Stimulated activated CD4-positive, alpha-beta T cell treated with anti-CD3 and anti-CD28 coated beads, Interleukin-2, amount 100 ng/mL, for 24 hours (primary cell): ENCODE data around the gene APCDD1.

Experiments
- DNase-seq, 2 donors: peaks; one replicate each; pipeline ENCODE4 v3.0.0-alpha.2; 2020

The APCDD1 gene

DNA sequence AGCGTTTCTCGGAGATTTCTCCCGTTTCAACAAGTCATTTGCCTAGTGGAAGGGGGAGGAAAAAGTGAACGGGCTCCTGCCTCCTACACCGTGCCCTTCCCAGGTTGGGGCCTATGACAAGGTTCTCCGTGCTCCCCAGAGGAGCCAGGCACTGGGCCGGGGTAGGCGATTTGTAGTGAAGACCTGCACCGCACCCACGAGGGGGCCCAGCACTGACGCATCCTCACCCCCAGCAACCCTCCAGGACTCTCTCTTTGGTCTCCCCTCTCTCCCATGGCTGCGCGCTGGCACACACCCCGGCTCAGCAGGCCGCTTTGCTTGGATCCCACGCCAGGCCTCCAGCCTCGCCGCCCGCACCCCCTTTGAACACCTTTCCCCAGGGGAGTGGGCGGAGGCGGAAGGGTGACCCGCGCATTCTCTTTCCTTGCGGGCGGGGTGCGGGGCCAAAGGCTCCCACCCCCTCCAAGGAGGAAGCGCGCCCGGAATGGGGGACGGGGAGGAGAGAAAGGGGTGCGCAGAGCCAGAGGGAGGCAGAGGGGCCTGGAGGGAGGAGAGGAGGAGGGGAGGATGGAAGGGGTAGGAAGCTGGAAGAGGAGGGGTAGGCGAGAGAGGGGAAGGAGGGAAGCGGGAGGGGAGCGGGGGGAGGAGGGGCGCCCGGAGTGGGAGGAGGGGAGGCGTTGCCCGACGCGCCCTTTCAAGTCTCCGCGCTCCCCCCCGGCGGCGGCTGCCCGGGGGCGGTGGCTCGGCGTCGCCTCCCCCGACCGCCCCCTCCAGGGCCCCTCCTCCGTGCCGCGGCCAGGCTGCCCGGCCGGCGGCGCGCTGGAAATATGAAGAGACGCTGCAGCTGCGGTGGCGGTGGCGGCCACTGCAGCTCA is at the start of gene APCDD1:
Gene APCDD1 (plus strand): TSS at position 830 of the 875 bp plus-strand sequence. CDS start 347 bp downstream, outside the sequence.
- DNase-seq: peak in 1 of 2 donors; percentile 5

DNA sequence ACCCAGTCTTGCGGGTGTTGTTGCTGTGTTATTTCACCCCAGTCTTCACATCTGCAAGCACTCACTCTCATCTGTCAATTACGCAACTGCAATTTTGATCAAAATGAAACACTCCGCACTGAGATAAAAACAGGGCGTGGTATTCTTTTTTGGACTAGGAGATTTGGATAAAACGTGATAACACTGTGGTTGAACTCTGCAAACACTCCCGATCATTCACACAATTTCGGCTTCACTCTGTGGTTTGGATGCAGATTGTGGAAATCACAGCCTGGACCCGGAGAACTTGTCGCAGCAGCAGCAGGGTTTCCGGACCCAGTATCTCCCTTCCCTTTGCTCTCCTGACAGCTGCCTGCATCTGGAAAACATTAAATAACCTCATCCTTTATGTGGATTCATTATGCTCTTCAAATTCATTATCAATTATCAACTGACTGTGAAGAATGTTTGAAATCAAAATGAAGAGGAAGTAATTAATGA is 49.4 kb upstream of the APCDD1 start:
- no peak for DNase-seq

DNA sequence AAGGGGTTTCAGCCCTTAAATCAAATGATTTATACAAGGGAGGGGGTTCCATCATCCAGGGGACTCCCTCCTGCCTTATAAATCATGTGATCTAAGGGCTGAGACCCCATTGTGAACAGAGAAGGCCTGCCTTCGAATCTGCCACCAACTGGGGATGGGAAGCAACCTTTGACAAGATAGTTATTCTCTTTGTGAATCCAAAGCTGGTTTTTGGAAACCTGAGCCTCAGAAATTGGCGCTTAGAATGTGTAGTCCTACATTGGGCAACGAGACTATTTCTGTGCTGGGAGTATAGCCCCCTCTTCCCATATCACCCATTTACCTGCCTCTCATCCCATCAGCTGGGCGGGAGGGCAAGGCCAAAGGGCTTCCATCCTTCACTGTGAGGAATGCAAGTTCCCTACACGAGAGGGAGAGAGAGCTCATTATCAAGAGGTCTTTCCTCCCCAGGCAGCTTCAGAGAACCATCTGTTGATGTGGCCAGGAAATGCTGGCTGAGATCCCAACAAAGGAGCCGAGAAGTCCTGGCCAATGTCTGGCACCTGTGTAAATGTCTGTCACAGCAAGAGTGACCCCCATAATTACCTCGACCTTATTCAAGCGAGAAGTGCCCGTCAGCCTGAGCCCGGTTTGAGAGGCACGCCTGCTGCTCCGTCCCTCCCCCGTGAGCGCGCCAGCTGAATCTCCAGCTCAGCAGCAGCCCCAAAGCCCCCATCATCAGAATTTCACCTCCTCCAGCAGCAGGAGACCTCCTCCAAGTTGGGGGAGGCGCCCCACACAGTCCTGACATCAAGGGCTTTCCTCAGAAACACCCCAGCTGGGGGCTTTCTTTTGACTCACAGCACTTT is 48.4 kb upstream of the APCDD1 start:
- DNase-seq: no peak

GRCh38 chr18:10408131-10408530 is 46.3 kb upstream of the APCDD1 start:
- DNase-seq: no peak

DNA sequence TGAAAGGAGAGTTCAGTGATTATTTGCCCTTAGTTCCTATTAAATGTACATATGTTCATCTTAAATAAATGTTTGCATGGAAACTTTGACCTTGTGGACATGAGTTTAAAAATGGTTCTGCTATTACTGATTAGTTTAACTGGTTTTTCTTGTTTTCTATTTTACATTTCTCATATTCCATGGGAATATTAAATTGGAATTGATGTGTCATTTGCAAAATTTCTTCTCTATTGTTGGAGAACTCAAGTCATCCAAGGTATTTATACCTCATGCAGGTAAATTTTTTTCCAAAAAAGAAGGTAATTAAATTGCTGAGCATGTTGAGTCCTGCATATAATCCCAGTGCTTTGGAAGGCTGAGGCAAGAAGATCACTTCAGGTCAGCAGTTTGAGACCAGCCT is 45.4 kb upstream of the APCDD1 start:
- no peak for DNase-seq

DNA sequence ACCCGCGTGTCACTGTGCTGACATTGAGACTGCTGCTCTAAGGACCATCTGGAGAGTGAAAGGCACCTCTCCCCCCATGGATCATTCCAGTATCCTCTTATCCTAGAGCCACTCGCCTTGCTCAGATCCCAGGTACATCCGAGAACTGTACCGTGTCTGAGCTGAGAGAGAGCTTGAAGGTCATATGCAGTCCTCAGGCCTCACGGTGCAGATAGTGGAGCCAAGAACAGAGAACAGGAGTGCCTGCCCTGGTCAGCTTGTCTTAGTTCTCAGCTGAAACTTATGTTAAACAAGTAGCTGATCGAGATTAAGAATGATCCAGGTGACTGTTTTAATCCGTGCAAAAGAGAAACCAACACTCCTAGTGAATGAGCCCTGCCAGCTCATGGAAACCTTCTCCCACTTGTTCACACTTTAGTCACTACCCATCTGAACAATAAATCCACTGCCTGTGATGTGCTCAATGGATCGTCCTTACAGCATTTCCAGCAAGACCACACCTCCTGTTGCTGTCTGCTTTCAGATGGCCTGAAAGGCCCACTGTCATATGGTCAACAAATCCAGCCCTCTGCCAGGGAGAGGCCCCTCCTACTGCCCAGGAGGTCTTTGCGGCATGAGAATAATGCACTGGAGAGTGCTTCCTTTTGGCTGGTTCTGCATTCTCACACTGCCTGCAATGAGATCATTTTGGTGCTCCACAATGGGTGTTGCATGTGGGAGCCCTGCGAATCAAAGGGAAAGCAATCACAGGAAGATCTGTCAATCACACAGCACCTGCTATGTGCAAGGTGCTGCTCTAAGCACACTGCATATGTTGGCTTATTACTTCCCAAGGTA is 43.7 kb upstream of the APCDD1 start:
- no peak for DNase-seq

DNA sequence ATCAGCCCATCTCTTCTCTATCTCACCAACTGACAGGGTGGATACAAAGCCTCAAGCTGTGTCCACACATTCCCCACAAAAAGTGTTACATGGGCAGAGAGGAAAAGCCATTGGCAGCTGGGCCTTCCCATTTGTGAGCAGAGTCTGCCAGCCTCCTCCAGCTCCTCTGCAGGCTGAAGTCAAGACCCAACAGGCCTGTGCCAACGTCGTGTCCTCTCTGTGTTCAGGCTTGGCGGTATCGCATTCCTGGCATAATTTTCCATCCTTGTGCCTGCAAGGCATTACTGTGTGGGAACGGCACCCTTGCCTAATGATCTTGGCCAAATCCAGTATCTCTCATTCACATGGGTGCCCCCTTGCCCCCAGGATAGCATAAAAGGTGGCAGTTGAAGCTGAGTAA is 41.5 kb upstream of the APCDD1 start:
- DNase-seq: no peak

DNA sequence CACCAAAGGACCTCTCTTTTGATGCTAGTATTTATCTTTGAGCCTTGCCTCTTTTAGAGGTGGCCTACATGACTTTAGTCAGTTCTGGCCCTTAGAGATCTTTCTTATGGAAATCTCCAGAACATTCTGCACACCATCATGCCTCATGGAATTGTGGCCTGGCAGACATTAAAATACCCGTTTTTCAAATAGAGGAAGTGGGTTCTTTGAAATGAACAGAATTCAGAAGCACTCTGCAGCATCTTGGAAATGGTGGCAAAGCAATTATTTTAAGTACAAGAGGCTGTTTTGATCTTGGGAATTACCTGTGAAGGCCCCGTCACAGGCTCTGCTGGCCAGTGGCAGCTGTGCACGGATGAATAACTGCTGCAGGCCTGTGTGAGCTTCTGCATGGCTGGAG is 40.7 kb upstream of the APCDD1 start:
- no peak for DNase-seq

DNA sequence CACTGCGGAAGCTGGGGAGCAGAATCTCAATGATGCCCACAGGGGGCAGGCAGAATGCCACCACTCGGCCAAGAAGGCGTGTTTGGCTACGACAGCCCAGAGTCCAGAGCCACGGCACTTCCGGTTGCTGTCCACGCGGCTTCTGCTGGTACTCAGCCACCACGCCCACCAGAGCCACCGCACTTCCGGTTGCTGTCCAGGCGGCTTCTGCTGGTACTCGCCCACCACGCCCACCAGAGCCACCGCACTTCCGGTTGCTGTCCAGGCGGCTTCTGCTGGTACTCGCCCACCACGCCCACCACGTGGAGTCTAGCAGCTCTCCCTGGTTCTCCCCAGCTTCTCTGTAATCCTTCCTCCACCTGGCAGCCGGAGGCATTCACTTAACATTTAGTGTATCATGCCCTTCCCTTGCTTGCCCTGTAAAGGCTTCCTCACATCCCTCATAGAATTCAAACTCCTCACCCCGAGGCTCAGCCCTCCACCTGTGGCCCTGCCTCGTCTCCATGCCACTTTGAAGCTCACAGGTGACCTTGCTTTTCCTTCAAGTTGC is 40.1 kb upstream of the APCDD1 start:
- DNase-seq: no peak

DNA sequence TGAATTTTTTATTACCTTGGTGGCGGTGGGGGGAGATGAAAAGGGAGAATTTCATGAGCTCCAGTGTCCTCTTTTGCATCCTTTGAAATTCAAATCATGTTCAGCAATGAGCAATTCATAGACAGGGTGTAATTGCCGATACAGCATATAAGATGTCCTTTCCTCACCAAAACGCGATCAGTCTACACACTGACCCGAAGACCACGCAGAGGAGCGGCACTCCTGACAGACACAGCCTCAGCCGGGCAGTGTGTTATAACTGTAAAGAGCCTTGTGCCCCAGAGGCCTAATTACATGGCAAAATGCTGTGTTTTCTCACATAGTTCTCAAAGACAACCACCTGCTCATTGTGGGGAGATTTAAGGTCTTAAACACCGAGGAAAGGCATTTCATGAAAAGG is 38.4 kb upstream of the APCDD1 start:
- no peak for DNase-seq

- no peak for DNase-seq
Observed at GRCh38 chr18:10417191-10417590, 37.2 kb upstream of the APCDD1 start.

GRCh38 chr18:10417664-10418063 is 36.8 kb upstream of the APCDD1 start:
- no peak for DNase-seq

GRCh38 chr18:10418836-10419235 is 35.6 kb upstream of the APCDD1 start:
- no peak for DNase-seq

GRCh38 chr18:10419420-10420103 is 34.9 kb upstream of the APCDD1 start:
- no peak for DNase-seq

DNA sequence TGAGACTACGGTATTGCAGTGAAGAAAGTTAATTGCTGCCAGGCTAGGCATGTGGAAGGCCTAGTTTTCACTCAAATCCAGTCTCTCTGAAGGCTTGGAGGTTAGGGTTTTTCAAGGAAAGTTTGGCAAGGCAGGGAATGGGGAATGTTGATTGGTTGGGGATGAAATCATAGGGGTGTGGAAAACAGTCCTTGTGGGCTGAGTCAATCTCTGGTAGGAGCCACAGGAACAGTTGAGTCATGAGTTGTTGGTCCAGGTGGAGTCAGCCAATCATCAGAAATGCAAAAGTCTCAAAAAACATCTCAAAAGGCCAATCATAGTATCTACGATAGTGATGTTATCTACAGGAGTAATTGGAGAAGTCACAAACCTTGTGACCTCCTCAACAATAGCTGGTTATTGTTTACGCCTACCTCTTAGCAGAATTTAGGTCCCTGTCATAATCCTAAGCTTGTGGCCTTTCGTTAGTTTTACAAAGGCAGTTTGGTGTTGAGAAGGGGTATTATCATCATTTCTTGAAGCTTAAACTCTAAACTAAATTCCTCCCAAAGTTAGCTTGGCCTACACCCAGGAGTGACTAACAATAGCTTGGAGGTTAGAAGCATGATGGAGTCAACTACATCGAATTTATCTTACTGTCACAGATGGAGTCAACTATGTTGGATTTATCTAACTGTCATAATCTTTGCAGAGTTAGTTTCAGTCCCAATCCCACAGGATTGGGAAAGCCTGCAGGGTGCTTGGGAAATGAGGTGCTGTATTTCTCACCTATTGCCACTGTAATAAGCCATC is 33.7 kb upstream of the APCDD1 start:
- DNase-seq: no peak

- DNase-seq: no peak
Observed at GRCh38 chr18:10421859-10422258, 32.6 kb upstream of the APCDD1 start.

GRCh38 chr18:10422731-10423130 is 31.7 kb upstream of the APCDD1 start:
- no peak for DNase-seq

- no peak for DNase-seq
Observed at GRCh38 chr18:10424585-10425307, 29.7 kb upstream of the APCDD1 start.

DNA sequence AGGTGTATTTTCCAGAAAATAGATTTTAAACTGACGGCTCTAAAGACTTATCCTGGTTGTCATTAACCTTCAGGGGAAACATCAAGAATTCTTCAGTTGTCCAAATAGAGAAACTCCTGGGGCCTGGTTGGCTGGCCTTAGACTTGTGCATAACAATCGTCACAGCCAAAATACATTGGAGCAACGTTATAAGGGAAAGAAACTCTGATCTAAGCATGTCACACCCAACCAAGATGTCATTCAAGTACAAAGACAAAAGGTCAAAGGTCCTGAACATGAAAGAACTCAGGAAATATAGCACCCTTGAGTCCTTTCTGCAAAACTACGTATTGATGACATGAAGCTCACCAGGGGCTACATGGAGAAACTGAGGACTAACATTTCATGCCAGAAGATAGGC is 23.8 kb upstream of the APCDD1 start:
- DNase-seq: no peak

- DNase-seq: no peak
Observed at GRCh38 chr18:10431680-10432079, 22.8 kb upstream of the APCDD1 start.
